Liver (tissue), 9 donors: Measurements from ENCODE around the gene NAPEPLD. TPM values are rescaled to one million over a fixed set of nuclear protein-coding genes. Genes with fewer than 3 reads are reported as not detected.

Experiments used
- DNase-seq: peaks from one replicate; pipeline ENCODE4 v3.0.0-alpha.2; 2017; ENCODE audit warnings: low spot score
- H3K27ac ChIP-seq, 2 donors: one replicate each; pipeline ENCODE4 v1.7.0; 2013; ENCODE audit warnings: inconsistent platforms in 2 of 2, low read length in 2 of 2, control low read depth in 1 of 2, low read depth in 1 of 2, mild to moderate bottlenecking in 1 of 2
- H3K27me3 ChIP-seq, 4 donors: one replicate each; pipeline versions ENCODE4 v1.6.1 to v1.7.0; 2013; ENCODE audit warnings: low read length in 3 of 4, inconsistent platforms in 1 of 4, mild to moderate bottlenecking in 1 of 4, moderate library complexity in 1 of 4; ENCODE audit not compliant: control insufficient read depth in 4 of 4, insufficient read depth in 4 of 4
- H3K36me3 ChIP-seq, 4 donors: one replicate each; pipeline versions ENCODE4 v1.6.1 to v1.7.0; 2013; ENCODE audit warnings: low read length in 3 of 4, mild to moderate bottlenecking in 3 of 4, low read depth in 1 of 4, moderate library complexity in 1 of 4; ENCODE audit not compliant: control insufficient read depth in 4 of 4, insufficient read depth in 3 of 4
- H3K4me1 ChIP-seq, 4 donors: one replicate each; pipeline versions ENCODE4 v1.6.1 to v1.7.0; 2013; ENCODE audit warnings: low read length in 3 of 4, mild to moderate bottlenecking in 3 of 4, moderate library complexity in 1 of 4; ENCODE audit not compliant: control insufficient read depth in 4 of 4, insufficient read depth in 4 of 4
- H3K4me3 ChIP-seq, 3 donors: one replicate each; pipeline versions ENCODE4 v1.6.1 to v1.7.0; 2013; ENCODE audit warnings: low read length in 3 of 3, control low read depth in 1 of 3, low read depth in 1 of 3, mild to moderate bottlenecking in 1 of 3
- H3K9ac ChIP-seq, 2 donors: one replicate each; pipeline ENCODE4 v1.7.0; 2013; ENCODE audit warnings: low read length in 2 of 2, mild to moderate bottlenecking in 2 of 2, moderate library complexity in 2 of 2, control low read depth in 1 of 2, low read depth in 1 of 2
- H3K9me3 ChIP-seq, 4 donors: one replicate each; pipeline versions ENCODE4 v1.6.1 to v1.7.0; 2013; ENCODE audit warnings: low read length in 3 of 4; ENCODE audit not compliant: control insufficient read depth in 4 of 4
- ATF3 ChIP-seq: IDR thresholded peaks from 2 replicates; pipeline ENCODE4 v1.6.1; 2016; ENCODE audit warnings: antibody characterized with exemption
- CTCF ChIP-seq: fragments of 150-350 bp; IDR thresholded peaks from 2 replicates; pipeline ENCODE4 v1.5.1; 2017; ENCODE audit warnings: improper control_type of control experiment, low read depth, low read length; ENCODE audit not compliant: missing input control
- EGR1 ChIP-seq, 2 donors: IDR thresholded peaks; 2 replicates each; pipeline ENCODE4 v1.6.1; 2016 to 2018; ENCODE audit warnings: antibody characterized with exemption in 2 of 2, low read depth in 2 of 2
- FOXA1 ChIP-seq: IDR thresholded peaks from 2 replicates; pipeline ENCODE4 v1.6.1; 2016; ENCODE audit warnings: antibody characterized with exemption
- FOXA2 ChIP-seq: IDR thresholded peaks from 2 replicates; pipeline ENCODE4 v1.6.1; 2016; ENCODE audit warnings: antibody characterized with exemption
- GABPA ChIP-seq, 2 donors: IDR thresholded peaks in 1 of 2; conservative IDR thresholded peaks in 1 of 2; 2 replicates each; pipeline ENCODE4 v1.6.1; 2016; ENCODE audit warnings: antibody characterized with exemption in 2 of 2, mild to moderate bottlenecking in 1 of 2, moderate library complexity in 1 of 2
- HNF4A ChIP-seq, 2 donors: conservative IDR thresholded peaks; 2 replicates each; pipeline ENCODE4 v1.6.1; 2016; ENCODE audit warnings: antibody characterized with exemption in 2 of 2, mild to moderate bottlenecking in 2 of 2
- HNF4G ChIP-seq: IDR thresholded peaks from 2 replicates; pipeline ENCODE4 v1.6.1; 2016; ENCODE audit warnings: antibody characterized with exemption
- JUND ChIP-seq, 2 donors: IDR thresholded peaks; 2 replicates each; pipeline ENCODE4 v1.6.1; 2016; ENCODE audit warnings: antibody characterized with exemption in 2 of 2
- MAX ChIP-seq: IDR thresholded peaks from 2 replicates; pipeline ENCODE4 v1.6.1; 2016; ENCODE audit warnings: antibody characterized with exemption
- NR2F2 ChIP-seq: IDR thresholded peaks from 2 replicates; pipeline ENCODE4 v1.6.1; 2016; ENCODE audit warnings: antibody characterized with exemption
- RAD21 ChIP-seq, 2 donors: IDR thresholded peaks; 2 replicates each; pipeline ENCODE4 v1.6.1; 2016; ENCODE audit warnings: antibody characterized with exemption in 2 of 2, mild to moderate bottlenecking in 2 of 2
- REST ChIP-seq: IDR thresholded peaks from 2 replicates; pipeline ENCODE4 v1.6.1; 2016; ENCODE audit warnings: antibody characterized with exemption, mild to moderate bottlenecking
- RXRA ChIP-seq, 2 donors: IDR thresholded peaks; 2 replicates each; pipeline ENCODE4 v1.6.1; 2017 to 2018; ENCODE audit warnings: antibody characterized with exemption in 2 of 2, mild to moderate bottlenecking in 1 of 2
- TAF1 ChIP-seq: conservative IDR thresholded peaks from 2 replicates; pipeline ENCODE4 v1.6.1; 2016; ENCODE audit warnings: antibody characterized with exemption, mild to moderate bottlenecking
- YY1 ChIP-seq: IDR thresholded peaks from 2 replicates; pipeline ENCODE4 v1.6.1; 2016; ENCODE audit warnings: antibody characterized with exemption, mild to moderate bottlenecking
- ZBTB33 ChIP-seq: IDR thresholded peaks from 2 replicates; pipeline ENCODE4 v1.6.1; 2016; ENCODE audit warnings: antibody characterized with exemption
- WGBS: extraction: QIAGEN DNeasy Blood & Tissue Kit; methylation state at CpG from one replicate; pipeline ENCODE4 v1.1.7; 2013; 5-methylcytosine and 5-hydroxymethylcytosine counted together
- polyA plus RNA-seq, 2 donors: library from polyadenylated mRNA; stranded (reverse) in 1 of 2; unstranded in 1 of 2; fragments of 200-250 nt in 1 of 2; fragments of >200 nt in 1 of 2; fragmentation: Nextera tagmentation in 1 of 2; extraction: Ambion mirVana in 1 of 2; gene quantifications; one replicate each; pipeline versions ENCODE4 v1.2.1 to v1.2.3, GENCODE V29; 2013 to 2015
- total RNA-seq, 2 donors: library from RNA; depleted of rRNA; stranded (reverse); fragments of >200 nt; gene quantifications; one replicate each; pipeline ENCODE4 v1.2.3, GENCODE V29; 2014
- donor health status: healthy.
- donor health status: healthy.
- donor health status: healthy.
- donor health status: healthy.
- donor health status: healthy.

Gene NAPEPLD
- total and polyA plus RNA-seq, 4 donors = 4.4 to 31.9 (median 18.2) TPM

GRCh38 chr7:103068414-103069403, 80.2 kb downstream of the NAPEPLD start:
- Histone ChIP-seq H3K9me3 (no peaks in the 10 kb centered on the region), H3K9ac (no peak overlapping the region), H3K4me1 (peaks cover 0 to 1% (median under 1%) of the 10 kb centered on the region in 4 donors), H3K4me3 (no peak overlapping the region), H3K36me3 (no peaks in the 10 kb centered on the region), H3K27me3 (no peaks in the 10 kb centered on the region), H3K27ac (no peak overlapping the region)
- no peak for DNase-seq
- TF ChIP-seq ATF3 (no peak), NR2F2 (no peak), TAF1 (no peak), ZBTB33 (no peak), JUND (IDR thresholded peaks at IDR 0.05) (no peak), CTCF (no peak), HNF4G (no peak), FOXA2 (no peak), MAX (no peak), GABPA (IDR thresholded peaks at IDR 0.05 in 1 of 2, conservative IDR thresholded peaks at IDR 0.05 in 1 of 2) (no peak), RAD21 (IDR thresholded peaks at IDR 0.05) (no peak), YY1 (no peak)
- WGBS = 95% methylated on average over 23 of the region's 23 CpGs

- peak; percentile 24 for TF ChIP-seq CTCF
- TF ChIP-seq TAF1 = no peak
- no peak for TF ChIP-seq YY1
- TF ChIP-seq HNF4A (conservative IDR thresholded peaks at IDR 0.05) = no peak
- TF ChIP-seq RXRA (IDR thresholded peaks at IDR 0.05) = no peak
- TF ChIP-seq FOXA1 = no peak
- no peak for TF ChIP-seq ATF3
- no peak for TF ChIP-seq NR2F2
- peak; percentile 30 to 62 for TF ChIP-seq RAD21 (IDR thresholded peaks at IDR 0.05)
- TF ChIP-seq ZBTB33 = no peak
- TF ChIP-seq REST = no peak
- no peak for TF ChIP-seq JUND (IDR thresholded peaks at IDR 0.05)
- no peak for TF ChIP-seq GABPA (IDR thresholded peaks at IDR 0.05 in 1 of 2, conservative IDR thresholded peaks at IDR 0.05 in 1 of 2)
- no peak for TF ChIP-seq EGR1 (IDR thresholded peaks at IDR 0.05; ENCODE audit: low read depth in 2 of 2)
- Histone ChIP-seq H3K9ac (no peak overlapping the region), H3K4me3 (no peak overlapping the region), H3K4me1 (no peaks in the 10 kb centered on the region), H3K27me3 (no peaks in the 10 kb centered on the region), H3K27ac (no peak overlapping the region), H3K9me3 (no peaks in the 10 kb centered on the region), H3K36me3 (no peaks in the 10 kb centered on the region)
- peak; percentile 60 for DNase-seq
- WGBS = 10% methylated on average over 1 of the region's 1 CpG
These were observed 83.2 kb downstream of the NAPEPLD start for GRCh38 chr7:103065667-103066066.
